Trophoblast cell (in vitro differentiated cells and primary cell): Measurements from ENCODE around the gene SMARCE1.
A peak's percentile ranks its signal among the peaks of the same experiment; 100 is the strongest.

Experiments
- DNase-seq, 2 donors: peaks; one replicate each; pipeline ENCODE4 v3.0.0-alpha.2; 2016
- H2AFZ ChIP-seq: 2 replicates; pipeline ENCODE4 v1.6.1; 2013; ENCODE audit warnings: low read length, moderate library complexity, mild to moderate bottlenecking; ENCODE audit not compliant: insufficient read depth, poor library complexity
- H2AK5ac ChIP-seq: 2 replicates; pipeline ENCODE4 v1.6.1; 2013; ENCODE audit warnings: mild to moderate bottlenecking, low read length
- H2BK120ac ChIP-seq: 2 replicates; pipeline ENCODE4 v1.6.1; 2013; ENCODE audit warnings: low read length, mild to moderate bottlenecking, moderate library complexity; ENCODE audit not compliant: insufficient read depth, poor library complexity
- H2BK12ac ChIP-seq: 2 replicates; pipeline ENCODE4 v1.6.1; 2013; ENCODE audit warnings: mild to moderate bottlenecking, low read length, moderate library complexity
- H2BK5ac ChIP-seq: 2 replicates; pipeline ENCODE4 v1.6.1; 2013; ENCODE audit warnings: low read length, low read depth, moderate library complexity, mild to moderate bottlenecking; ENCODE audit not compliant: poor library complexity
- H3K14ac ChIP-seq: 2 replicates; pipeline ENCODE4 v1.6.1; 2013; ENCODE audit warnings: mild to moderate bottlenecking, low read length
- H3K18ac ChIP-seq: 2 replicates; pipeline ENCODE4 v1.6.1; 2013; ENCODE audit warnings: mild to moderate bottlenecking, low read length
- H3K23ac ChIP-seq: 2 replicates; pipeline ENCODE4 v1.6.1; 2013; ENCODE audit warnings: low read length
- H3K27ac ChIP-seq: 2 replicates; pipeline ENCODE4 v1.5.1; 2013; ENCODE audit warnings: low read depth, mild to moderate bottlenecking, inconsistent platforms, low read length, moderate library complexity
- H3K27me3 ChIP-seq: 2 replicates; pipeline ENCODE4 v1.6.1; 2013; ENCODE audit warnings: inconsistent platforms, mild to moderate bottlenecking, low read length, moderate library complexity; ENCODE audit not compliant: insufficient read depth
- H3K36me3 ChIP-seq, 2 experiments: 1 replicate in 1 of 2; 2 replicates in 1 of 2; pipeline ENCODE4 v1.6.1; 2013; ENCODE audit warnings: low read length in 2 of 2, mild to moderate bottlenecking in 2 of 2, moderate library complexity in 1 of 2; ENCODE audit not compliant: insufficient read depth in 2 of 2, control insufficient read depth in 1 of 2
- H3K4ac ChIP-seq: 2 replicates; pipeline ENCODE4 v1.6.1; 2013; ENCODE audit warnings: low read depth, mild to moderate bottlenecking, low read length, moderate library complexity
- H3K4me1 ChIP-seq, 2 experiments: 1 replicate in 1 of 2; 2 replicates in 1 of 2; pipeline ENCODE4 v1.6.1; 2013; ENCODE audit warnings: low read length in 2 of 2, mild to moderate bottlenecking in 2 of 2, moderate library complexity in 1 of 2; ENCODE audit not compliant: insufficient read depth in 2 of 2, control insufficient read depth in 1 of 2
- H3K4me2 ChIP-seq: 2 replicates; pipeline ENCODE4 v1.6.1; 2013; ENCODE audit warnings: inconsistent platforms, mild to moderate bottlenecking, low read length, moderate library complexity
- H3K4me3 ChIP-seq: 2 replicates; pipeline ENCODE4 v1.5.1; 2013; ENCODE audit warnings: mild to moderate bottlenecking, low read depth, low read length, inconsistent platforms
- H3K79me1 ChIP-seq: one replicate; pipeline ENCODE4 v1.6.1; 2013; ENCODE audit warnings: low read length
- H3K79me2 ChIP-seq: 2 replicates; pipeline ENCODE4 v1.6.1; 2013; ENCODE audit warnings: low read length, mild to moderate bottlenecking; ENCODE audit not compliant: control insufficient read depth, insufficient read depth, poor library complexity
- H3K9ac ChIP-seq: 2 replicates; pipeline ENCODE4 v1.6.1; 2013; ENCODE audit warnings: mild to moderate bottlenecking, low read length
- H3K9me3 ChIP-seq: 2 replicates; pipeline ENCODE4 v1.6.1; 2013; ENCODE audit warnings: low read depth, mild to moderate bottlenecking, control low read depth, inconsistent platforms, low read length; ENCODE audit not compliant: insufficient read depth
- H4K12ac ChIP-seq: 2 replicates; pipeline ENCODE4 v1.6.1; 2013; ENCODE audit warnings: low read depth, mild to moderate bottlenecking, low read length, moderate library complexity
- H4K8ac ChIP-seq: 2 replicates; pipeline ENCODE4 v1.6.1; 2013; ENCODE audit warnings: low read depth, mild to moderate bottlenecking, low read length, moderate library complexity
- H4K91ac ChIP-seq: one replicate; pipeline ENCODE4 v1.6.1; 2013; ENCODE audit warnings: low read depth, mild to moderate bottlenecking, low read length, moderate library complexity
- WGBS: extraction: QIAGEN DNeasy Blood & Tissue Kit; methylation state at CpG from one replicate; pipeline ENCODE4 v1.1.7; 2013; ENCODE audit warnings: missing lambda C conversion rate; ENCODE audit not compliant: insufficient read length, insufficient coverage; ENCODE audit errors: extremely low coverage; 5-methylcytosine and 5-hydroxymethylcytosine counted together

SMARCE1 gene

GRCh38 chr17:40679523-40679907, 31.9 kb upstream of the SMARCE1 start:
- H2BK120ac ChIP-seq: no peak overlapping the region
- DNase-seq: no peak
- H3K14ac ChIP-seq: no peak overlapping the region
- H4K12ac ChIP-seq: no peak overlapping the region
- no peak overlapping the region for H3K18ac ChIP-seq
- no peak overlapping the region for H2AFZ ChIP-seq
- H3K9ac ChIP-seq: no peak overlapping the region
- WGBS: no CpG with 5 or more reads among the region's 2 CpGs
- no peaks in the 10 kb centered on the region for H3K79me1 ChIP-seq
- no peak overlapping the region for H4K91ac ChIP-seq
- no peaks in the 10 kb centered on the region for H3K79me2 ChIP-seq
- H3K9me3 ChIP-seq: no peaks in the 10 kb centered on the region
- no peak overlapping the region for H2AK5ac ChIP-seq
- H2BK12ac ChIP-seq: no peak overlapping the region
- no peak overlapping the region for H3K4me2 ChIP-seq
- H3K36me3 ChIP-seq: no peaks in the 10 kb centered on the region
- H3K4me3 ChIP-seq: no peak overlapping the region
- H4K8ac ChIP-seq: no peak overlapping the region
- no peak overlapping the region for H3K23ac ChIP-seq
- no peaks in the 10 kb centered on the region for H3K27me3 ChIP-seq
- H3K27ac ChIP-seq: no peak overlapping the region
- H3K4me1 ChIP-seq: no peaks in the 10 kb centered on the region
- no peak overlapping the region for H2BK5ac ChIP-seq
- H3K4ac ChIP-seq: no peak overlapping the region

- Histone ChIP-seq H4K91ac (no peak overlapping the region), H3K4me1 (no peaks in the 10 kb centered on the region), H2BK5ac (no peak overlapping the region), H3K14ac (no peak overlapping the region), H3K27ac (no peak overlapping the region), H4K12ac (no peak overlapping the region), H3K4me2 (no peak overlapping the region), H3K79me1 (no peaks in the 10 kb centered on the region), H2AFZ (no peak overlapping the region), H3K27me3 (no peaks in the 10 kb centered on the region), H2BK120ac (no peak overlapping the region), H3K4ac (no peak overlapping the region), H3K9me3 (no peaks in the 10 kb centered on the region), H3K4me3 (no peak overlapping the region), H3K23ac (no peak overlapping the region), H3K36me3 (no peaks in the 10 kb centered on the region), H3K79me2 (no peaks in the 10 kb centered on the region), H3K9ac (no peak overlapping the region), H2BK12ac (no peak overlapping the region), H3K18ac (no peak overlapping the region), H2AK5ac (no peak overlapping the region), H4K8ac (no peak overlapping the region)
- DNase-seq: peak in 1 of 2 donors; percentile 26
- no CpG with 5 or more reads among the region's 4 CpGs for WGBS
Measured at GRCh38 chr17:40678902-40679522, 31.4 kb upstream of the SMARCE1 start.

GRCh38 chr17:40675905-40676304, 28.3 kb upstream of the SMARCE1 start:
- no peak overlapping the region for H3K4me2 ChIP-seq
- H3K14ac ChIP-seq: no peak overlapping the region
- H3K36me3 ChIP-seq: no peaks in the 10 kb centered on the region
- H3K4me3 ChIP-seq: no peak overlapping the region
- no peaks in the 10 kb centered on the region for H3K9me3 ChIP-seq
- no peak overlapping the region for H4K8ac ChIP-seq
- H3K27ac ChIP-seq: no peak overlapping the region
- H4K91ac ChIP-seq: no peak overlapping the region
- no CpG with 5 or more reads among the region's 4 CpGs for WGBS
- H2AFZ ChIP-seq: no peak overlapping the region
- no peak overlapping the region for H3K18ac ChIP-seq
- H3K23ac ChIP-seq: no peak overlapping the region
- no peak overlapping the region for H3K4ac ChIP-seq
- no peak overlapping the region for H4K12ac ChIP-seq
- no peaks in the 10 kb centered on the region for H3K27me3 ChIP-seq
- no peaks in the 10 kb centered on the region for H3K79me2 ChIP-seq
- H2BK120ac ChIP-seq: no peak overlapping the region
- no peak overlapping the region for H2BK12ac ChIP-seq
- H3K79me1 ChIP-seq: no peaks in the 10 kb centered on the region
- no peak for DNase-seq
- H3K4me1 ChIP-seq: no peaks in the 10 kb centered on the region
- no peak overlapping the region for H2AK5ac ChIP-seq
- no peak overlapping the region for H2BK5ac ChIP-seq
- no peak overlapping the region for H3K9ac ChIP-seq

- H3K27me3 ChIP-seq: no peaks in the 10 kb centered on the region
- no peak for DNase-seq
- no peak overlapping the region for H3K9ac ChIP-seq
- H3K18ac ChIP-seq: no peak overlapping the region
- no peak overlapping the region for H4K91ac ChIP-seq
- no peak overlapping the region for H2AK5ac ChIP-seq
- no peak overlapping the region for H2BK12ac ChIP-seq
- H3K27ac ChIP-seq: no peak overlapping the region
- H3K4me3 ChIP-seq: no peak overlapping the region
- no peak overlapping the region for H2AFZ ChIP-seq
- no peak overlapping the region for H3K4me2 ChIP-seq
- no peak overlapping the region for H3K14ac ChIP-seq
- no peak overlapping the region for H2BK5ac ChIP-seq
- no peaks in the 10 kb centered on the region for H3K4me1 ChIP-seq
- H3K9me3 ChIP-seq: no peaks in the 10 kb centered on the region
- H2BK120ac ChIP-seq: no peak overlapping the region
- H3K79me1 ChIP-seq: no peaks in the 10 kb centered on the region
- WGBS: no CpG with 5 or more reads among the region's 2 CpGs
- no peak overlapping the region for H4K8ac ChIP-seq
- no peaks in the 10 kb centered on the region for H3K36me3 ChIP-seq
- no peak overlapping the region for H3K23ac ChIP-seq
- H3K4ac ChIP-seq: no peak overlapping the region
- no peak overlapping the region for H4K12ac ChIP-seq
- H3K79me2 ChIP-seq: no peaks in the 10 kb centered on the region
Measured at GRCh38 chr17:40672654-40673053, 25.0 kb upstream of the SMARCE1 start.
